HG02610 (cell line): ENCODE measurements around the gene XIRP2.

Experiments
- ATAC-seq: cut with Tn5 transposase; IDR thresholded peaks from one replicate; pipeline ENCODE4 v1.9.1; 2021; ENCODE audit warnings: mild to moderate bottlenecking, moderate library complexity; ENCODE audit not compliant: unreplicated experiment

The XIRP2 gene

GRCh38 chr2:166926657-166927056, 38.4 kb downstream of the XIRP2 start:
- no peak for ATAC-seq

GRCh38 chr2:166932032-166932431, 43.8 kb downstream of the XIRP2 start:
- ATAC-seq, result no peak

- no peak for ATAC-seq
Observed at GRCh38 chr2:166934817-166935216, 46.5 kb downstream of the XIRP2 start.

- ATAC-seq, result no peak
Observed at GRCh38 chr2:166942377-166942776, 54.1 kb downstream of the XIRP2 start.

- no peak for ATAC-seq
Observed at GRCh38 chr2:166944909-166945308, 56.6 kb downstream of the XIRP2 start.

GRCh38 chr2:166957686-166958085, 69.4 kb downstream of the XIRP2 start:
- ATAC-seq, result no peak

- no peak for ATAC-seq
Observed at GRCh38 chr2:166958986-166959481, 70.8 kb downstream of the XIRP2 start.

GRCh38 chr2:166959556-166959955, 71.3 kb downstream of the XIRP2 start:
- ATAC-seq, result no peak

- ATAC-seq, result no peak
Observed at GRCh38 chr2:166960702-166961270, 72.5 kb downstream of the XIRP2 start.

GRCh38 chr2:166961933-166962332, 73.7 kb downstream of the XIRP2 start:
- ATAC-seq, result no peak

GRCh38 chr2:166969486-166969885, 81.2 kb downstream of the XIRP2 start:
- ATAC-seq, result no peak

GRCh38 chr2:166972002-166972401, 83.7 kb downstream of the XIRP2 start:
- no peak for ATAC-seq

GRCh38 chr2:166972418-166972817, 84.1 kb downstream of the XIRP2 start:
- ATAC-seq, result no peak

GRCh38 chr2:166984188-166984587, 95.9 kb downstream of the XIRP2 start:
- no peak for ATAC-seq

- ATAC-seq, result no peak
Observed at GRCh38 chr2:166984797-166985196, 96.5 kb downstream of the XIRP2 start.

GRCh38 chr2:166994588-166995336, 106.5 kb downstream of the XIRP2 start:
- ATAC-seq, result no peak

GRCh38 chr2:166996465-166996864, 108.2 kb downstream of the XIRP2 start:
- ATAC-seq, result no peak

- ATAC-seq, result no peak
Observed at GRCh38 chr2:167001165-167001564, 112.9 kb downstream of the XIRP2 start.

- no peak for ATAC-seq
Observed at GRCh38 chr2:167005096-167005495, 116.8 kb downstream of the XIRP2 start.

GRCh38 chr2:167013227-167013626, 124.9 kb downstream of the XIRP2 start:
- no peak for ATAC-seq

GRCh38 chr2:167015806-167016205, 127.5 kb downstream of the XIRP2 start:
- no peak for ATAC-seq

- ATAC-seq, result no peak
Observed at GRCh38 chr2:167017021-167017420, 128.7 kb downstream of the XIRP2 start.

GRCh38 chr2:167018590-167018989, 130.3 kb downstream of the XIRP2 start:
- no peak for ATAC-seq
